NCI-H2196 treated with DMSO at 0.1 percent for 48 hours (cell line): ENCODE measurements around the gene RPL19.
"Not testable (repeated sequence)": the region's sequence is repeated elsewhere in the genome, so short reads cannot be mapped to it uniquely, and the experiment has no call there.

ENCODE experiments used
- DNase-seq: peaks from one replicate; lab custom pipeline; 2025; ENCODE audit not compliant: unreplicated experiment; lab: John Stamatoyannopoulos, UW

The RPL19 gene

DNA sequence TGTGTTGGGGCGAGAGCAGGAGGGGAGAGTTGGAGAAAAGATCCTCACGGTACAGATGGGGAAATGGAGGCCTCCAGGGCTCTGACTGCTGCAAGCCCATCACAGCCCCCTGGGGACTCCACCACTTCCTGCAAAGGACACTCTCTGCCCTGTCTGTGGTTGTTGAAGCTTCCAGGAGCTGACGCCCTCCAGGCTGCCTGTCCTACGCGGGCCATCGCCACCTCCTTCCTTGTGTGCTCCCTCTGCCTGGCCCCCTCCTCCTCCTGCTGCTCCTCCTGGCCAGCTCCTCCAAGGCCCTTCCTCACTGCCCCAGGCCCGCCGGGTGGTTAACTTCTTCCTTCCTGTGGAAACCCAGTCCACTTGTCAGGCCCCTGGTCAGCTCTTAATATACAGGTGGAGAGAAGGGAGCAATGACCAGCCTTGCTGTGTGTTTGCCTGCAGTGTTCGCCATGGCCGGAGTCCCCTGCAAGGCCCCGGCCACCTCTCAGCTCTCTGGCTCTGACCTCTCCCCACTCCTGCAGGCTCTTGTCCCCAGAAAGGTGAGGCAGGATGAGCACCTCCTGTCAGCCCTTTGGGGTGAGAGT lies 44.0 kb downstream of the RPL19 start:
- DNase-seq: no peak

DNA sequence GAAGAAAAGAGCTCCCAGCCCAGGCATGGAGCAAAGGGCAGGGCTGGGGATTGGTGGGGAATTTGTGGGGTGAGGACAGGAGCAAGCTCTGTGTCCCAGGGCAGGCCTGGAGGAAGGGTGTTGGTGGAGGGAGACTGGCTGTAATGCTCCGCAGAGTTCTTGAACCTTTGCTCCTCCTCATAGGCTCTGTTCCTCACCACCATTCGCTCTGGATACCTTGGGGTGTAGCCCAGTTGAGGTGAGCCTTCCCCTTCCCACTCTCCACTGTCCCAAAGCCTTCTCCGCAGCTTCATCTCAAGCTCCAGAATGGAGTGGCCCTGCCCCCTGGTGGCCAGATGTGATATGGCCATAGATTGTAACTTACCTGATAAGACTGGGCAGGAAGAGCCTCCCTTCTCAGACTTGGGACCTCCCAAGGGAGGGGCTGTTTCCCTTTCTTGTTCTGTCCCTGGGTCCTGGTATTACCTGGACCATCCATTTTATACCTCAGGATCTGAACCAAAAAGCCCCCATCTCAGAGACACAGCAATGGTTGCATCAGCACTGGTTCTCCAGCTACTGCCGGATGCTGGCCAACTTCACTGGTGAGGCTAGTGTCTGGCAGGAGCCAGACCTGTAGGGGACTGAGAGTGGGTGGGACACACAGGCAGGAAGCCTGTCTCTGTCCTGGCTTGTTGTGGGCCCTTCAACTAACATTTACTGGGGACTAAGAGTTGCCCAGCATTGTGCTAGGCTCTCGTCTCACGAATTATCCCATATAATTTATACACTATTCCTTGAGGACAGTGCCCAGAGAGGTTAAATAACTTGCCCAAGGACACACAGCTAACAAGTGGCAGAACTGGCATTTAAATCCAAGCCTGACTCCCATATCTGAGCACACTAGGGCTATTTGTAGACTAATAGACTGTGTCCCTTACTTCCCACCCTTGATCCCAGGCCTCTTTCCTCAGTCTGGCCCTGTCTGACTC lies 44.8 kb downstream of the RPL19 start:
- DNase-seq: peak; percentile 20

DNA sequence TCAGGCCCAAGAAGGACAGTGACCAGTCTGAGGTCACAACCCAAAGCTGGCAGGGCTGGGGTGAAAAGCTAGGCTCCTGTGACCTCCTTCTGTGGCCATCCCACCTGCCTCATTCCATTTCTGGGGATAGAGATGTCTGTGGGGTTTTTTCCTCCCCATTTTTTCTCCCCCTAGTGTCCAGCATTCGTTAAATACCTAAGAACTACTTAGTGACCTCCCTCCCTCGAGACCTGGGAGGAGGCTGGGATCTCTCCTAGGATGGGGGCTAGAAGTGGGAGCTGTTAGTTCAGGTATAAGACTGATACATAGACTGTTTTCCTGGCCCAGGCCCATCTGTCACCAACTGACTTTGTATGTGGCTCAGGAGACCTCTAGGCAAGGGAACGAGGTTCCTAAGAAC lies 46.2 kb downstream of the RPL19 start:
- no peak for DNase-seq

DNA sequence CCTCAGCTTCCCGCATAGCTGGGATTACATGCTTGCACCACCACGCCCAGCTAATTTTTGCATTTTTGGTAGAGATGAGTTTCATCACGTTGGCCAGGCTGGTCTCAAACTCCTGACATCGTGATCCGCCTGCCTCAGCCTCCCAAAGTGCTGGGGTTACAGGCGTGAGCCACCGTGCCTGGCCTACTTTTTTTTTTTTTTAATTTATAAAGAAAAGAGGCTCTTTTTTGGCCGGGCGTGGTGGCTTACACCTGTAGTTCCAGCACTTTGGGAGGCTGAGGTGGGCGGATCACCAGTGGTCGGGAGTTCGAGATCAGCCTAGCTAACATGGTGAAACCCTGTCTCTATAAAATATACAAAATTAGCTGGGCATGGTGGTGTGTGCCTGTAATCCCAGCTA lies 50.0 kb downstream of the RPL19 start:
- DNase-seq: not testable (repeated sequence)

DNA sequence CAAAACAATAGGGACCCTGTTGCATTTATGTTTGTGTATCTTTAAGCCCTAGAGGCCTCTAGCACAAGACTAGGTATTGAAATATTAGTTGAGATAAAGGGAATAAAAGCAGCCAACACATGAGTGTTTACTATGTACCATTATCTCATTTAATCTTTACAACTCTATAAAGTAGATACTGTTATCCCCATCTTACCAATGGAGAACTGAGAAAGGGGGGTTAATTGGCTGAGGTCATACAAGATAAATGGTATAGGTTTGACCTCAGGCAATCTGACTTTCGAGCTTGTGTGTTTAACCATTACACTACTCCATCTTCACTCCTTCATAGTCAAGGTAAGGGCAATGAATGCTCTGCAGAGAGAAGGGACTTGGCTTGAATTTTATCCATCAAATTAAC lies 51.9 kb downstream of the RPL19 start:
- no peak for DNase-seq

DNA sequence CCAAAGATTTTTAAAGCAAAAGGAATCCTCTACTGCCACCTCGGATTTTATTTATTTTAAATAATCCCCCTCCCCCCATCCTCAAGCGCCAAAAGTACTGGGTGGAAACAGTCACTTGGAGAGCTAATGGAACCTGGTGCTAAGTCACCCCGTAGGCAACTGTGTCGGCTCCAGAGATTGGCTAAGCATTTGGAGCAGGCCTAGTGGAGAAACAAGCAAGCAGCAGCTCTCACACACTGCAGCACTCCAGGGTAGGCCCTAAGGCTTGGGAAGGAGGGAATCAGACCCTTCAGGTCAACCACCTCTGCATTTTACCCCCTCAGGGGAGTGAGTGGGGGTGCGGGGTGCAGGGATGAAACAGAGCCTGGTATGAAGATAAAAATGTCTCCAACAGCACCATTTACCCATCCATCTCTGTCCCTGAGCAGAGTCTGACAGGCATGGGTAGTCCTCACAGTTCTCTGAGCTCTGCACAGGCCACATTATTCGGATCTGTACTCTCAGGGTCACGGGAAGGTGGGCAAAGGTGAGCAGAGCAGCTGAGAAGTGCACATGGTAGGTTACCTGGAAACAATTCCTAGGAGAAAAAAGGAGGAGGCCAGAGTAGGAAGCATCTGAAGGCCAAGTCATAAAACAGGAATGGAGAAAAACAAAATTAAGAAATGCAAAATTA lies 52.8 kb downstream of the RPL19 start:
- DNase-seq: no peak
